Medulla oblongata (tissue), 1 donor: Measurements from ENCODE around the gene SWI5.

Experiments
- DNase-seq: peaks from one replicate; pipeline ENCODE4 v3.0.0-alpha.2; 2015; ENCODE audit errors: extremely low spot score

Gene SWI5

DNA sequence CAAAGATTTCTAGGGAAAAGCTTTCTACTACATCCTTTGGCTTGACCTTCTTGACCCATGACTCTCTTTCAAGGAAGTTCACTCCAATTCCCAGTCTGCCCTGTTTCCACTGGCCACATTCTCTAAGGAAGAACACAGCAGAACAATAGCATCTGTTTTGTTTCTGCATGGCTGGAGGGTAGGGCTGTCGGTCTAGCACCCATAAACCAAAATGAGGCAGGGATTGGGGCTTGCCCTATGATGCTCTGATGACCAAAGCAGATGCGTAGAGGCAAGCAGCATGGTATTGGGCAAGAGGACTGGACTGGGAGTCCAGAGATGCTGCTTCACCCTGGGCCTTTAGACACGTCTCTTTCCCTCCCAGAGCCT lies 24.4 kb upstream of the SWI5 start:
- DNase-seq: no peak

GRCh38 chr9:128252317-128253139 lies 23.5 kb upstream of the SWI5 start:
- DNase-seq: no peak

GRCh38 chr9:128253140-128253990 lies 22.7 kb upstream of the SWI5 start:
- DNase-seq: no peak

GRCh38 chr9:128253991-128254346 lies 22.1 kb upstream of the SWI5 start:
- no peak for DNase-seq

DNA sequence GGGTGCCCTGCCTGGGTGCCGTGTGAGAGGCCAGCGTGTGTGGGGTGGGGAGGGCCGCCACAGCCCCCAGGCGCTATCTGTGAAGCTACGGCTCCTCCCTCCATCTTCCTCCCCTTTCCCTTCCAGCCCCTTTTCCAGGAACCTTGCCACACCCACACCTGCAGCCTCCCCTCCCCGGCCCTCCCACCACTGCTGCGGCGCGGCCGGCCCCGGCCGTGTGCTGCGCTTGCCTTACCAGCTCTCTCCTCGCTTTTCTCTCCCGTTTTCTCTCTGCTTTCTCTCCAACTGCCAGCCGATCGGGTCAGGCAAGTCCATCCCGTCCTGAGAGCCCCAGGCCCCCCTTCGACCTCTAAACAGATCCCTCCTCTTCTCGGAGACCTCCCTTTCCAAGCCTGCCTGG lies 21.7 kb upstream of the SWI5 start:
- no peak for DNase-seq

GRCh38 chr9:128254855-128255759 lies 21.0 kb upstream of the SWI5 start:
- DNase-seq: peak; percentile 49

DNA sequence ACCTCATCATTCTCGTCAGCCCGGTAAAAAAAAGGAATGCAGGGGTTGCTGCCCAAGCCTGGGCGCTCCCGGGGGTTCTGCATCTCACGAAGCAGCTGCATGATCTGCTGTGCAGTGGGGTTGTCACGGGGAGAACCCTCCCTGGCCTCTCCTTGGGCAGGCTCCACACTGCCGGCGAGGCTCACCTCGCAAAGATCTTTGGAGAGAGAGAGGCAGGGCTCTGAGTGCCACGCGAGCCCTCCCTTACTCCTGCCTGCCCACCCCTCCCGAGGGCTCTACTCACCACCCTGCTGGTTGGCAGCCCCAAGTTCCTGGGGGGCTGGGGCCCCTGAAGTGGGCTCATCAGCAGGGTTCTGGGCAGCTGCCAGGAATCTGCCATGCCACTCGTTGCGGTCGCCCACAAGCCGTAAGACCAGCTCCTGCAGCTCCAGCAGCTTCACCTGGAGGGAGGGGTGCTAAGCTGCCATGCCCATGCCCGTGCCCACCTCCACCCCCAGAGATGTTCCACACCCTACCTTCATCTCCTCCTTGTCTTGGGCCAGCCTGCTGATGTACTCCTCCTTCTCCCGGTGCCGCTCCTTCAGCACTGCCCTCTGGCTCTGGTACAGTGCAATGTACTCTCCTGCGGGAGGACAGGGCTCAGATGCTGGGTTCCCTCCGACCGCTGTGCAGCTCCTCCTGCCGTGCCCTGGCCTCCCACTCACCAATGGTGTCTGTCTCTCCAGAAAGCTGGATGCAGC lies 18.8 kb upstream of the SWI5 start:
- no peak for DNase-seq

DNA sequence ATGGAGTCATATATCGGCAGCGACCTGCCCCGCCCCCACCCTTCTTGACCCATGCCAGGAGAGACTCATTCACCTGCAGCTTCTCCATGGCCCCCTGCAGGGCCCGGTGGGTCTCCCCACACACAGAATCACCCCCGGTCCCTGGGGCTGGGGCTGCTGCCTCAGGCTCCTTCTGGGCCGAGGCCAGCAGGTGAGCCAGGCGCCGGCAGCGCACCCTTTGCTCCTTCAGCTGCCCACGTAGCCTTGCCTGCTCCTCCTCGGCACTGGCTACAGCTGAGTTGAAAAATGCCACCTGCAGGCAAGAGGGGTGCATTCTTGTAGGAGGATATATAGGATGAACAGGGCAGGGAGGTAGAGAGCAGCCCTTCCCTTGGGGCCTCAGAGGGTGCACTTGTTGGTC lies 18.2 kb upstream of the SWI5 start:
- DNase-seq: no peak

GRCh38 chr9:128258326-128258725 lies 17.8 kb upstream of the SWI5 start:
- no peak for DNase-seq

- DNase-seq: no peak
Observed at GRCh38 chr9:128259156-128259555, 16.9 kb upstream of the SWI5 start.

- DNase-seq: no peak
Observed at GRCh38 chr9:128260340-128260739, 15.7 kb upstream of the SWI5 start.

DNA sequence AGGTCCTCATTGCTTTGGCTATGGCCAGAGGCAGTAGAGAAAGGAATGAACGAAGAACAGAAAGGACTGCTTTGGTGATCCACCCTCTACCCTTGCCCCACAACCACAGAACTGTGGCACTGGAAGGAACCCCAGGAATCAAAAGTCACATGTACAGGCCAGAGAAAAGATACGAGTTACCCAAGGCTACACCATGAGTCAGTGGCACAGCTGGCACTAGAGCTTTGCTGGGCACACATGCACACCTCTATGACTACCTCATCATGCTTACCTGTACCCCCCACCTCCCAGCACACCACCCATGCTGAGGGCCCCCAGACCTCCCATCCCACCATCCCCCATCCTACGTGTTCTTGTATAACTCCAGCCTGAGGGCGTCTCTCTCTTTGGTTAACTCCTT lies 13.4 kb upstream of the SWI5 start:
- no peak for DNase-seq

GRCh38 chr9:128265348-128265847 lies 10.7 kb upstream of the SWI5 start:
- no peak for DNase-seq

DNA sequence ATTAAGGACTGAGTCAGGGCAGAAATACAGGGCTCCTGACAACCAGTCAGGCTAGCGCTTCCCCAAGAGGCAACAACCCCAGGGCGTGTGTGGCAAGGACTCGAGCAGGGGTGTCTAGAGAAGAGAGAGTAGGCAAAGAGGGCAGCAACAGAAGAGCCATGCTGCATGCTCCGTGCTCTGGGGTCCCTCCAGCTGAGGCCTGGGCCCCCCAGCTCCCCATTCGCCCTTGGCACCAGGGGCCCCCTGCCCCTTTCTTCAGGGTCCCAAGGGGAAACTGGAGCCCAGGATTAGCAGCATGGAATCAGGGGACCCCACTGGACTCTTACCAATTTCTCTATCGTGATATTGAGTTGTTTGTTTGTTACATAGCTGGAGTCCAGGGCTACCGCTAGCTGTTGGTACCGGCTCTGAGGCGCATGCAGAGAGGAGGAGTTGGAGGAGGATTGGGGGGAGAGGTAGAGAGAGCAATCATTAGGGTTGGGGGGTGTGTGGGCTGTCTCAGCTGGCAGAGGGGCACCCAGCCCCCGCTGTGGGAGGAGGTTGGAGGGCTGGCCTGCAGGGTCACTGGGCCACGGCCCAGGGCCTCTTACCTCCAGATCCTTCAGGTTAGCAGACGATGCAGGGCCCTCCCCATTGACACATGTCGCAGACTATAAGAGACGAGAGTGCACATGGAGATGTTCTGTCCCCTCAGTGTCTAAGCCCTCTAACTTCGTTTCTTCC lies 9.0 kb upstream of the SWI5 start:
- no peak for DNase-seq

- DNase-seq: no peak
Observed at GRCh38 chr9:128271112-128271511, 5.0 kb upstream of the SWI5 start.

- DNase-seq: no peak
Observed at GRCh38 chr9:128271512-128271911, 4.6 kb upstream of the SWI5 start.

- no peak for DNase-seq
Observed at GRCh38 chr9:128274245-128274644, 1.8 kb upstream of the SWI5 start.

- peak; percentile 16 for DNase-seq
Observed at GRCh38 chr9:128275198-128276007, 673 bp upstream of the SWI5 start, which contains the start of gene GOLGA2. Gene GOLGA2 (minus strand): TSS chr9:128276007. CDS start chr9:128275976, 31 bp downstream.

DNA sequence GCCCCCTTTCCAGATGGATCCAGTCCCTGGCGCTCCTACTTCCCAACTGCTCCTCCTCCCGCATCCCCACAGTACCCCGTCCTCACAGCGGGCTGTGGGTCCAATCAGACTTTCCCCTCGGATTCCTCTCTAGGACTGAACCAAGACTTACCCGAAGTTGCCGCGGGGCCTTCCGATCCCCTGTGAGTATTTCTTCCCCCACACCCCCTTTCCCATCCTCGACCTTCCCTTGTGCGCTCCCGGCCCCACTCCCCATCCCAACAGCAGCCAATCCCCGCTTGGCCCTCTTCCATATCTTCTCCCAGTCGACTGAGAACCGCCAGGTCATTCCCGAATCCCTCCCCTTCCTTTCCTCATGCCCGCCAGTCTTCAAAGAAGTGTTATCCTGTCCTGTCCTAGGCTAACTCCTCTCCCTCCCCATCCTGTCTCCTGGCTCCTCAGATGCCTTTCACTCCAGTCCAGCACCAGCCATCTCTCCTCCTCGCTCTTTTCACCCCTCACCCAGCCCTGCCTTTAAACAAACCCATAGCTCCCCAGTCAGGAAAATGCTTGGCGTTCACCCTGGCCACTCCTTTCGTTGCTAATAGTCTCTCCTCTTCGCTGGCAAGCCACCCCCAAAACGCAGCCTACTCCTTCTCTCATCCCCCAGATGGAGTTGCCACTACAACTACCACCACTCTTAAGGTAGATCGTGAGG lies 646 bp downstream of the SWI5 start:
- DNase-seq: peak; percentile 19
